MCF 10A (cell line): ENCODE data around the gene ATP6V0A1. TPM values are rescaled to one million over a fixed set of nuclear protein-coding genes. Genes with fewer than 3 reads are reported as not detected.
"Not testable (repeated sequence)": the region's sequence is repeated elsewhere in the genome, so short reads cannot be mapped to it uniquely, and the experiment has no call there.

ENCODE experiments used
- BruUV-seq: library from RNA; stranded (reverse); fragments of 400-500 nt; replicated peaks from 2 replicates; lab custom pipeline; 2021; lab: Mats Ljungman, UMichigan
- CTCF ChIA-PET: fragments of 300-600 bp; sonication (Branson Sonifier 250); formaldehyde crosslinking; extraction: SDS; loops from one replicate; lab custom pipeline; 2021; ENCODE audit warnings: antibody characterized with exemption, inconsistent platforms; lab: Yijun Ruan, JAX
- POLR2A ChIA-PET: fragments of 300-600, 350-650 bp; sonication (Branson Sonifier 250); formaldehyde crosslinking; extraction: SDS; loops from one replicate; lab custom pipeline; 2020; ENCODE audit warnings: antibody characterized with exemption, inconsistent platforms; lab: Yijun Ruan, JAX
- DNase-seq: peaks from one replicate; pipeline ENCODE4 v3.0.0-alpha.2; 2018; ENCODE audit not compliant: unreplicated experiment
- H3K27ac Mint-ChIP-seq: one replicate; pipeline ENCODE4 v1.8.0; 2022; ENCODE audit warnings: mild to moderate bottlenecking, low read depth, mixed read lengths; ENCODE audit not compliant: unreplicated experiment
- H3K27me3 Mint-ChIP-seq: one replicate; pipeline ENCODE4 v1.8.0; 2022; ENCODE audit warnings: mixed read lengths; ENCODE audit not compliant: insufficient read depth, unreplicated experiment
- H3K36me3 Mint-ChIP-seq: one replicate; pipeline ENCODE4 v1.8.0; 2022; ENCODE audit warnings: mild to moderate bottlenecking, moderate library complexity, mixed read lengths; ENCODE audit not compliant: insufficient read depth, unreplicated experiment
- H3K4me1 Mint-ChIP-seq: one replicate; pipeline ENCODE4 v1.8.0; 2022; ENCODE audit warnings: mixed read lengths; ENCODE audit not compliant: insufficient read depth, unreplicated experiment
- H3K4me3 Mint-ChIP-seq: one replicate; pipeline ENCODE4 v1.8.0; 2022; ENCODE audit warnings: mild to moderate bottlenecking, moderate library complexity, mixed read lengths; ENCODE audit not compliant: unreplicated experiment
- H3K9me3 Mint-ChIP-seq: one replicate; pipeline ENCODE4 v1.8.0; 2022; ENCODE audit warnings: mixed read lengths; ENCODE audit not compliant: unreplicated experiment
- intact Hi-C: fragments of 100-400 bp; cut with micrococcal nuclease; formaldehyde crosslinking; loops from 2 replicates; pipeline ENCODE4 v1.14.1; 2022
- total RNA-seq: library from RNA; stranded (reverse); gene quantifications from 2 replicates; pipeline ENCODE4 v1.2.3, GENCODE V29; 2022
- TF ChIP-seq, protein P1 (sequence below): fragments of 200-600 bp; IDR thresholded peaks from one replicate; pipeline ENCODE4 v1.8.0; 2022; ENCODE audit warnings: antibody characterized with exemption, mild to moderate bottlenecking; ENCODE audit not compliant: unreplicated experiment

ATP6V0A1 gene
- total RNA-seq, 1 experiment from 2014 or later, result 56.0 TPM

DNA sequence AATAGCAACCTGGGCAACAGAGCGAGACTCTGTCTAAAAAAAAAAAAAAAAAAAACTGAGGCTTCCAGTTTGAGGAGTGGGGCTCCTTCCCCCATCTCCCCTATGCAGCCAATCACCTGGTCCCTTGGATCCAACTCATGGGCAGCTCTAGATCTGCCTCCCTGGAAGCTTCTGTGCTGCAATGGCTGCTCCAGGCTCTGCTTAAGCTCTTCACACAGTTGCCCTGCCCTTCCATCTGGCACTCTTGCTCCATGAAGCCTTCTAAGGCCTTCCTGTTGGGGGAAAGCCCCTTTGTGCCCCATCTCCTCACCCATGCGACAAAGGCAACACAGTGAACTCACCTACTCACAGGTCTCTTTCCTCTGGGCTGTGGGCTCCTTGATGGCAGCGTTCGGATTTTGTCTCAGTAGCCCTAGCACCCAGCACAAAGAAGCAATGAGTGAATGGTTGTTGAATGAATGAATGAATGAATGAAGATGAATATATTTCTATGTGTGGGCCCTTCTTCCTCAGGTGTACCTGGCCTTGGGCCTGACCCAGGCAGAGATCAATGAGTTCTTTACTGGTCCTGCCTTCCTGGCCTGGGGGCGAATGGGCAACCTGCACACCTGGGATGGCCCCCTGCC is 79.3 kb downstream of the ATP6V0A1 start:
- POLR2A ChIA-PET, result no interaction called here
- peak overlapping the region; percentile 81 for H3K4me3 Mint-ChIP-seq
- no peaks in the 10 kb centered on the region for H3K27me3 Mint-ChIP-seq
- DNase-seq, result no peak
- intact Hi-C loops, result no loop called here
- CTCF ChIA-PET, result interaction anchor here (0.6 kb wide), 1 partner anchor 471 kb away, joined by 3 read pairs; no protein-coding TSS in a partner anchor
- TF ChIP-seq, protein P1, sequence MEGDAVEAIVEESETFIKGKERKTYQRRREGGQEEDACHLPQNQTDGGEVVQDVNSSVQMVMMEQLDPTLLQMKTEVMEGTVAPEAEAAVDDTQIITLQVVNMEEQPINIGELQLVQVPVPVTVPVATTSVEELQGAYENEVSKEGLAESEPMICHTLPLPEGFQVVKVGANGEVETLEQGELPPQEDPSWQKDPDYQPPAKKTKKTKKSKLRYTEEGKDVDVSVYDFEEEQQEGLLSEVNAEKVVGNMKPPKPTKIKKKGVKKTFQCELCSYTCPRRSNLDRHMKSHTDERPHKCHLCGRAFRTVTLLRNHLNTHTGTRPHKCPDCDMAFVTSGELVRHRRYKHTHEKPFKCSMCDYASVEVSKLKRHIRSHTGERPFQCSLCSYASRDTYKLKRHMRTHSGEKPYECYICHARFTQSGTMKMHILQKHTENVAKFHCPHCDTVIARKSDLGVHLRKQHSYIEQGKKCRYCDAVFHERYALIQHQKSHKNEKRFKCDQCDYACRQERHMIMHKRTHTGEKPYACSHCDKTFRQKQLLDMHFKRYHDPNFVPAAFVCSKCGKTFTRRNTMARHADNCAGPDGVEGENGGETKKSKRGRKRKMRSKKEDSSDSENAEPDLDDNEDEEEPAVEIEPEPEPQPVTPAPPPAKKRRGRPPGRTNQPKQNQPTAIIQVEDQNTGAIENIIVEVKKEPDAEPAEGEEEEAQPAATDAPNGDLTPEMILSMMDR, result no peak
- H3K4me1 Mint-ChIP-seq, result peaks cover 24% of the 10 kb centered on the region
- no TSS peak for BruUV-seq
- H3K27ac Mint-ChIP-seq, result no peak overlapping the region
- H3K9me3 Mint-ChIP-seq, result no peaks in the 10 kb centered on the region
- H3K36me3 Mint-ChIP-seq, result peaks cover 35% of the 10 kb centered on the region

DNA sequence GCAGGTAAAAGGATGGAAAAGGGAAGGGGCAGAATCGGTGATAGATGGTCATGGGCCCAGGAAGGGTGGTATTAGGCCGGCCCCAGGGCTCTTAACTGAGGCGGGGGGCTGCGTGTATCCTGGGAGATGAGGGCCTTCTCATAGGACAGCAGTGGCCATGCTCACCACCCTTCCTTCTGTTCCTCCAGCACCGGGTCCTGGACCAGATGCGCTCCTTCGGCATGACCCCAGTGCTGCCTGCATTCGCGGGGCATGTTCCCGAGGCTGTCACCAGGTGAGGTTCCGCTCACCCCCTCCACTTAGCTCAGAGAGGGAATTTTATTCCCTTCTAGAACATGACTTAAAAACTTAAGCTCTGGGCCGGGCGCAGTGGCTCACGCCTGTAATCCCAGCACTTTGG is 79.8 kb downstream of the ATP6V0A1 start:
- TF ChIP-seq, protein P1, result no peak
- ChIA-PET POLR2A (interaction anchor here (0.6 to 0.7 kb wide), 2 partner anchors 9 to 13 kb away, joined by 3 to 4 read pairs; no protein-coding TSS in a partner anchor), CTCF (interaction anchor here (0.6 to 1.0 kb wide), 3 partner anchors 13 to 471 kb away, joined by 3 to 5 read pairs (median 4); no protein-coding TSS in a partner anchor)
- intact Hi-C loops, result no loop called here
- no peaks in the 10 kb centered on the region for H3K9me3 Mint-ChIP-seq
- no peaks in the 10 kb centered on the region for H3K27me3 Mint-ChIP-seq
- H3K36me3 Mint-ChIP-seq, result peaks cover 37% of the 10 kb centered on the region
- DNase-seq, result no peak
- peak overlapping the region; percentile 81 for H3K4me3 Mint-ChIP-seq
- no TSS peak for BruUV-seq
- H3K27ac Mint-ChIP-seq, result no peak overlapping the region
- peaks cover 24% of the 10 kb centered on the region for H3K4me1 Mint-ChIP-seq

DNA sequence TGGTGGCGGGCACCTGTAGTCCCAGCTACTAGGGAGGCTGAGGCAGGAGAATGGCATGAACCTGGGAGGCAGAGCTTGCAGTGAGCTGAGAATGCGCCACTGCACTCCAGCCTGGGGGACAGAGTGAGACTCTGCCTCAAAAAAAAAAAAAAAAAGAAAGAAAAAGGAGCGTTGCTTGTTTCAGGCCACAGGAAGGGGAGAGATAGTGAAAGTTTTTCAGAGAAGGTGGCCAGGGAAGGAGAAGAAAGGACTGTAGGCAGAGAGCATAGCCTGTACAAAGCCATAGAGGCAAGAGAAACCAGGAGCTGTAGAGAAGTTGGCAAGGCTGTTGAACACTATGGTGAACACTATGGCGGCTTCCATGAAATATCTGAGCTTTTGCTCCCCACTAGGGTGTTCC is 81.9 kb downstream of the ATP6V0A1 start:
- H3K4me3 Mint-ChIP-seq, intact Hi-C loops, H3K27me3 Mint-ChIP-seq, H3K27ac Mint-ChIP-seq, CTCF ChIA-PET, DNase-seq, BruUV-seq, H3K9me3 Mint-ChIP-seq: not testable (repeated sequence)
- peaks cover 21% of the 10 kb centered on the region for H3K4me1 Mint-ChIP-seq
- peaks cover 41% of the 10 kb centered on the region for H3K36me3 Mint-ChIP-seq
- POLR2A ChIA-PET, result interaction anchor here (1.5 kb wide), 1 partner anchor 14 kb away, joined by 8 read pairs; no protein-coding TSS in a partner anchor

DNA sequence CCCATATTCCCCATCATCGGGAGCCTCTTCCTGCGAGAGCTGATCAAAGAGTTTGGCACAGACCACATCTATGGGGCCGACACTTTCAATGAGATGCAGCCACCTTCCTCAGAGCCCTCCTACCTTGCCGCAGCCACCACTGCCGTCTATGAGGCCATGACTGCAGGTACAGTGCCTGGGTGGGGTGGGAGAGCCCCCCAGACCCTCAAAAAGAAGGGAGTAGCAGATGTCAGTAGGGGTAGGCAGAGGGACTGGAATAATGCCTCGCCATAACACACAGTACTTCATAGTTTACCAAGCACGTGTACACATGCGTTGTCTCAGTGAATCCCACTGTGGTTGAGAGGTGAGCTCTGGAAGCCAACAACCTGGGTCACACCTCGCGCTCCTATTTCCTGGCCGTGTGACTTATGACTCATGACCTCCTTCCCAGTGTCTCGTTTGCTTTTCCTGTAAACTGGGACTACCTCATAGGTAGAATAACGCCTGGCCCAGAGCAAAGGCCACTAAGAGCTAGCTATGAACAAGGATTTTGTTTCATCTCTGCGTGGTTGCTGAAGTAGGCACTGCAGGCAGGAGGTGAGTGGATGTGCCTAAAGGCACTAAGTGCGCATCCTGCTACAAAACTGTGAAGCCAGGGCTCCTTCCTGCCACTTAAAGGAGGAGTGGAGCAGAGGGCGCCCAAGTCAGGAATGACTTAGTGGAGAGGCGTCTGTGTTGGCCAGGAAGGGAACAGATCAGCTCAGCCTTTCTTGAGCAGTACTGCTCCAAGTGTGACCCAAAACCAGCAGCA is 82.6 kb downstream of the ATP6V0A1 start:
- peaks cover 17% of the 10 kb centered on the region for H3K4me1 Mint-ChIP-seq
- ChIA-PET CTCF (interaction anchor here (0.5 to 0.6 kb wide), 3 partner anchors 278 to 465 kb away, joined by 3 to 4 read pairs (median 4); no protein-coding TSS in a partner anchor), POLR2A (interaction anchor here (0.7 to 1.5 kb wide), 3 partner anchors 11 to 611 kb away, joined by 3 to 8 read pairs (median 3); partner anchors contain the start of gene ODAD4)
- no peaks in the 10 kb centered on the region for H3K27me3 Mint-ChIP-seq
- peaks cover 44% of the 10 kb centered on the region for H3K36me3 Mint-ChIP-seq
- H3K4me3 Mint-ChIP-seq, result no peak overlapping the region
- TF ChIP-seq, protein P1, result no peak
- intact Hi-C loops, result no loop called here
- peak; percentile 48 for DNase-seq
- no peaks in the 10 kb centered on the region for H3K9me3 Mint-ChIP-seq
- H3K27ac Mint-ChIP-seq, result no peak overlapping the region
- no TSS peak for BruUV-seq
